Prostate gland (tissue), 2 donors: ENCODE results near the gene PPFIBP2.

Experiments used
- CTCF ChIP-seq, 4 experiments: fragments of 200-600 bp in 2 of 4; fragments of 450-650 bp in 2 of 4; sonication (generic) in 2 of 4; IDR thresholded peaks; 1 replicate in 3 of 4; 2 replicates in 1 of 4; pipeline ENCODE4 v1.5.1; 2016 to 2019; ENCODE audit warnings: antibody characterized with exemption in 4 of 4, mild to moderate bottlenecking in 2 of 4, moderate library complexity in 2 of 4
- POLR2A ChIP-seq: fragments of 450-650 bp; IDR thresholded peaks from one replicate; pipeline ENCODE4 v1.6.1; 2016; ENCODE audit warnings: antibody characterized with exemption, mild to moderate bottlenecking

DNA sequence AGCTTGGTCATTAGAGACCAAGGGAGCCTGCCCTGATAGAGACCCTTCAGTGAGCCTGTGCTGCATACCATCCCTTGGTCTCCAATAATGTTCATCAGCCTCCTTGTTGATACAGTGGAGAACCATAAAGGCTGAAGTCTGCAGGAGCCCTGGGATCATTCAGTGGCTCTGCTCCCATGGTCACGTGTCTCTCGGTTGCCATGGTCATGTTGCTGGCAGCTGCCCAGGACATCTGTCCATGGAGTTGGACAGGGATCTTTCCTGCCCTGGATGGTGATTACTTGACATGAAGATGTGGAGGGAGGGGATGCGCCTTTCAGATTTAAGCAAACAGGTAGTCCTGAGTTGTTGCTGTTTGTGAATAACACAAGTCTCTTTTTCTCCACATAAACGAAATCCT, 121.3 kb downstream of the PPFIBP2 start:
- TF ChIP-seq CTCF (IDR thresholded peaks at IDR 0.05) = no peak
- no peak for TF ChIP-seq POLR2A
